Retinal pigment epithelial cell (primary cell): ENCODE data around the gene TXNL4A.
"Not testable (repeated sequence)": the region's sequence is repeated elsewhere in the genome, so short reads cannot be mapped to it uniquely, and the experiment has no call there.

Source experiments
- DNase-seq: peaks from one replicate; pipeline ENCODE4 v3.0.0-alpha.2; 2010; ENCODE audit warnings: low read depth
- H3K4me3 ChIP-seq: 2 replicates; pipeline ENCODE4 v1.5.1; 2011; ENCODE audit warnings: mild to moderate bottlenecking, low read length, control low read depth, moderate library complexity
- CTCF ChIP-seq: conservative IDR thresholded peaks from 2 replicates; pipeline ENCODE4 v1.5.1; 2011; ENCODE audit warnings: low read depth, low read length, control low read depth, inconsistent platforms

The TXNL4A gene

GRCh38 chr18:80009661-80010550 is 21.5 kb upstream of the TXNL4A start:
- DNase-seq, result peak; percentile 97
- no peak for TF ChIP-seq CTCF
- no peak overlapping the region for H3K4me3 ChIP-seq

GRCh38 chr18:80006724-80007123 is 18.4 kb upstream of the TXNL4A start:
- no peak overlapping the region for H3K4me3 ChIP-seq
- DNase-seq, result no peak
- TF ChIP-seq CTCF, result no peak

GRCh38 chr18:80004600-80005342 is 16.4 kb upstream of the TXNL4A start:
- no peak for TF ChIP-seq CTCF
- H3K4me3 ChIP-seq, result no peak overlapping the region
- no peak for DNase-seq

- no peak for TF ChIP-seq CTCF
Measured at GRCh38 chr18:80002468-80002867, 14.1 kb upstream of the TXNL4A start.

GRCh38 chr18:80000877-80001276 is 12.5 kb upstream of the TXNL4A start:
- no peak for DNase-seq
- no peak overlapping the region for H3K4me3 ChIP-seq
- TF ChIP-seq CTCF, result no peak

More at GRCh38 chr18:80002468-80002867, 14.1 kb upstream of the TXNL4A start:
- no peak overlapping the region for H3K4me3 ChIP-seq
- DNase-seq, result no peak

- not testable (repeated sequence) for H3K4me3 ChIP-seq, DNase-seq
Measured at GRCh38 chr18:79999701-80000100, 11.3 kb upstream of the TXNL4A start.

GRCh38 chr18:79991494-79991893 is 3.1 kb upstream of the TXNL4A start:
- DNase-seq, result no peak
- H3K4me3 ChIP-seq, result no peak overlapping the region
- TF ChIP-seq CTCF, result no peak
